Loucy (cell line): Measurements from ENCODE around the gene ADRM1.

Experiments used
- H2AFZ ChIP-seq: fragments of 200-600 bp; sonication (generic); 2 replicates; pipeline ENCODE4 v1.6.0; 2016; ENCODE audit warnings: antibody characterized with exemption, mild to moderate bottlenecking, low read length, moderate library complexity
- H3F3A ChIP-seq: fragments of 200-600 bp; 2 replicates; pipeline ENCODE4 v1.6.0; 2016; ENCODE audit warnings: antibody characterized with exemption, low read depth, mild to moderate bottlenecking
- H3K27me3 ChIP-seq: fragments of 200-600 bp; sonication (generic); 2 replicates; pipeline ENCODE4 v1.6.1; 2014; ENCODE audit warnings: low read length, mild to moderate bottlenecking; ENCODE audit not compliant: insufficient read depth, poor library complexity, severe bottlenecking
- H3K36me3 ChIP-seq: fragments of 200-600 bp; sonication (generic); 2 replicates; pipeline ENCODE4 v1.6.1; 2016; ENCODE audit warnings: low read length; ENCODE audit not compliant: insufficient read depth
- H3K4me1 ChIP-seq: fragments of 200-600 bp; sonication (generic); 2 replicates; pipeline ENCODE4 v1.5.1; 2014; ENCODE audit warnings: low read length, mild to moderate bottlenecking; ENCODE audit not compliant: insufficient read depth, poor library complexity, severe bottlenecking
- H3K4me2 ChIP-seq: fragments of 200-600 bp; sonication (generic); 2 replicates; pipeline ENCODE4 v1.6.0; 2014; ENCODE audit warnings: antibody characterized with exemption, low read length, low read depth, mild to moderate bottlenecking; ENCODE audit not compliant: poor library complexity, severe bottlenecking
- H3K4me3 ChIP-seq: fragments of 200-600 bp; sonication (generic); 2 replicates; pipeline ENCODE4 v1.5.1; 2014; ENCODE audit warnings: low read length, mild to moderate bottlenecking, mixed read lengths; ENCODE audit not compliant: poor library complexity, severe bottlenecking
- H3K79me2 ChIP-seq: fragments of 200-600 bp; sonication (generic); 2 replicates; pipeline ENCODE4 v1.6.1; 2014; ENCODE audit warnings: low read length; ENCODE audit not compliant: insufficient read depth
- H3K9ac ChIP-seq: fragments of 200-600 bp; sonication (generic); 2 replicates; pipeline ENCODE4 v1.6.0; 2014; ENCODE audit warnings: mild to moderate bottlenecking, low read depth, low read length, moderate library complexity; ENCODE audit not compliant: poor library complexity, severe bottlenecking
- H3K9me2 ChIP-seq: fragments of 200-600 bp; sonication (generic); replicated peaks from 2 replicates; pipeline ENCODE4 v1.6.1; 2016; ENCODE audit warnings: low read depth, low read length, mixed read lengths
- H3K9me3 ChIP-seq: fragments of 200-600 bp; sonication (generic); 2 replicates; pipeline ENCODE4 v1.6.1; 2014; ENCODE audit warnings: mild to moderate bottlenecking, antibody characterized with exemption, low read length, low read depth; ENCODE audit not compliant: insufficient read depth
- H4K20me1 ChIP-seq: fragments of 200-600 bp; sonication (generic); 2 replicates; pipeline ENCODE4 v1.6.0; 2014; ENCODE audit warnings: antibody characterized with exemption, low read length, mild to moderate bottlenecking; ENCODE audit not compliant: insufficient read depth, poor library complexity, severe bottlenecking
- CTCF ChIP-seq: fragments of 200-600 bp; sonication (generic); conservative IDR thresholded peaks from 2 replicates; pipeline ENCODE4 v1.5.1; 2014; ENCODE audit warnings: mild to moderate bottlenecking, antibody characterized with exemption, low read length
- EZH2phosphoT487 ChIP-seq: fragments of 200-600 bp; IDR thresholded peaks from 2 replicates; pipeline ENCODE4 v1.6.1; 2018; ENCODE audit warnings: antibody characterized with exemption, mild to moderate bottlenecking, moderate library complexity, borderline replicate concordance

The ADRM1 gene

GRCh38 chr20:62302341-62303061 is at the start of gene ADRM1:
ADRM1 (plus strand) TSS chr20:62302997; CDS start chr20:62303569, 572 bp downstream.
- Histone ChIP-seq H3K4me3 (peak within 1 kb of the TSS; percentile 86), H3K79me2 (peaks cover 42% of the 10 kb centered on the region), H3F3A (0 out of 2 replicates have a peak, but pooled peaks cover 5% of the 10 kb centered on the region), H3K9me3 (no peaks in the 10 kb centered on the region), H3K9me2 (no peaks in the 10 kb centered on the region), H3K9ac (peak within 1 kb of the TSS; percentile 93), H4K20me1 (peaks cover 44% of the 10 kb centered on the region), H2AFZ (peak within 1 kb of the TSS; percentile 99), H3K4me1 (peaks cover 19% of the 10 kb centered on the region), H3K27me3 (no peaks in the 10 kb centered on the region), H3K4me2 (peak within 1 kb of the TSS; percentile 99), H3K36me3 (peaks cover 16% of the 10 kb centered on the region; the same call in 1 of the 2 replicates)
- peak; percentile 75 for TF ChIP-seq CTCF
- no peak for TF ChIP-seq EZH2phosphoT487

- Histone ChIP-seq H3K9ac (no peak overlapping the region), H3F3A (no peaks in the 10 kb centered on the region), H3K4me2 (no peak overlapping the region), H3K79me2 (peaks cover 88% of the 10 kb centered on the region), H3K4me1 (peaks cover 5% of the 10 kb centered on the region), H3K36me3 (peaks cover 21% of the 10 kb centered on the region; the same call in 1 of the 2 replicates), H3K9me2 (no peaks in the 10 kb centered on the region), H3K27me3 (no peaks in the 10 kb centered on the region), H3K9me3 (no peaks in the 10 kb centered on the region), H3K4me3 (no peak overlapping the region), H4K20me1 (peaks cover 43% of the 10 kb centered on the region), H2AFZ (no peak overlapping the region)
- TF ChIP-seq CTCF = no peak
- TF ChIP-seq EZH2phosphoT487 = no peak
Observed at GRCh38 chr20:62253398-62253797, 49.4 kb upstream of the ADRM1 start.

GRCh38 chr20:62254021-62254724 is 48.6 kb upstream of the ADRM1 start:
- H3F3A ChIP-seq = no peaks in the 10 kb centered on the region
- no peaks in the 10 kb centered on the region for H3K9me3 ChIP-seq
- no peak for TF ChIP-seq EZH2phosphoT487
- TF ChIP-seq CTCF = no peak
- peaks cover 89% of the 10 kb centered on the region for H3K79me2 ChIP-seq
- H3K9me2 ChIP-seq = no peaks in the 10 kb centered on the region
- H3K4me3 ChIP-seq = no peak overlapping the region
- no peak overlapping the region for H2AFZ ChIP-seq
- peaks cover 29% of the 10 kb centered on the region; the same call in 1 of the 2 replicates for H3K36me3 ChIP-seq
- no peaks in the 10 kb centered on the region for H3K27me3 ChIP-seq
- H4K20me1 ChIP-seq = peaks cover 44% of the 10 kb centered on the region
- no peak overlapping the region for H3K9ac ChIP-seq
- H3K4me1 ChIP-seq = peaks cover under 1% of the 10 kb centered on the region
- H3K4me2 ChIP-seq = no peak overlapping the region
